Measurements from ENCODE around the gene NOS1. TPM values are rescaled to one million over a fixed set of nuclear protein-coding genes. Genes with fewer than 3 reads are reported as not detected.
A peak's percentile ranks its signal among the peaks of the same experiment; 100 is the strongest.
"Not testable (repeated sequence)": the region's sequence is repeated elsewhere in the genome, so short reads cannot be mapped to it uniquely, and the experiment has no call there.

The NOS1 gene
- total RNA-seq = under 1 TPM; 0.09 to 0.71 (median 0.27) TPM
- 0.07 TPM for polyA plus RNA-seq
- long read RNA-seq, donor 1 = 0 reads
- long read RNA-seq, donor 2 = 0 reads
- long read RNA-seq, donor 3 = 0 reads
- long read RNA-seq, donor 4 = 0 reads

- Histone ChIP-seq H3K4me3 (ENCODE audit: low read length) (peak within 1 kb of the TSS; percentile 1), H3K9me3 (ENCODE audit: control insufficient read depth, low read length) (no peaks in the 10 kb centered on the region), H3K27me3 (ENCODE audit: control insufficient read depth, insufficient read depth) (no peaks in the 10 kb centered on the region), H3K27ac (ENCODE audit: low read length) (no peak within 1 kb of the TSS), H3K4me1 (ENCODE audit: control insufficient read depth, insufficient read depth, low read length) (no peaks in the 10 kb centered on the region)
- no peak for DNase-seq
- 2% methylated on average over 33 of the region's 33 CpGs for WGBS
- intact Hi-C loops (cut with DNase I) = loop anchor here in 2 of 4 donors (5.0 to 10.0 kb wide), 2 partner anchors 313 to 476 kb away; no protein-coding TSS in a partner anchor
- ATAC-seq = no peak
Observed at GRCh38 chr12:117361347-117361751, at the start of gene NOS1. NOS1 (minus strand) TSS chr12:117361626; CDS start chr12:117331069, 30,557 bp downstream.

- DNase-seq (no peak), ATAC-seq (no peak)
- H3K4me1 ChIP-seq (ENCODE audit: control insufficient read depth, insufficient read depth, low read length) = no peaks in the 10 kb centered on the region
- no peaks in the 10 kb centered on the region for H3K9me3 ChIP-seq (ENCODE audit: control insufficient read depth, low read length)
- no peak overlapping the region for H3K4me3 ChIP-seq (ENCODE audit: low read length)
- intact Hi-C loops (cut with DNase I) = no loop called here
- no peaks in the 10 kb centered on the region for H3K27me3 ChIP-seq (ENCODE audit: control insufficient read depth, insufficient read depth)
- H3K27ac ChIP-seq (ENCODE audit: low read length) = no peak overlapping the region
Observed at GRCh38 chr12:117409286-117409685, 47.9 kb upstream of the NOS1 start.

DNA sequence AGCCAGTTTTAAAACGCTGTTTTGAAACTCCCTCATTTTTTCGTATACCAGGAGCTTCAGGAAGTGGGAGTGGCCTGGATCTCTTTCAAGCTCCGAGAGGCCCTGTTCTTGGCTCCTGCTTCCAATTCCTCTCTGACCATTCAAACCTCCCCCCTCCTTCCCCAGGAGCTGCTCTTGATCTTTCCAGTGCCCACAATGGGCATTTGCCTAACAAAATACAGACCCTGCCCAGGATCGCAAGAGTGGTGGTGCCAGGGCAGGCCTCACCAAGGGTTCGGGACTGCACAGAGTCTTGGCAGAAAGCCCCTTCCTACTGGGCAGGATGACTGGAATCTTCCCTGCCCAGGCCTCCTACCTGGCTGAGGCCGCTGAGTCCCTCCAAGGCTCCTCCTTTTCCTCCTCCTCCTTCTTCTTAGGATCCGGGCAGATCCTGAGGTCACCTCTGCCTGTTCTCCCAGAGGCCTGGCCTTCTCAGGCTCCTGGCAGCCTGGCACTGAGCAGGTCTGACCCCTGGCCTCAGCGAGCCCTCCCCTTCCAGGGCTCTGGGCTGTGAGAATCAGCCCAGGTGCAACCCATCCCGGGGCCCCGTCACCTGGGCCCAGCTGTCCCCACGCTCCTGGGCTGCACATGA is 46.9 kb upstream of the NOS1 start:
- WGBS = 43% methylated on average over 11 of the region's 11 CpGs
- Histone ChIP-seq H3K4me1 (ENCODE audit: control insufficient read depth, insufficient read depth, low read length) (no peaks in the 10 kb centered on the region), H3K27ac (ENCODE audit: low read length) (no peak overlapping the region), H3K27me3 (ENCODE audit: control insufficient read depth, insufficient read depth) (no peaks in the 10 kb centered on the region), H3K9me3 (ENCODE audit: control insufficient read depth, low read length) (no peaks in the 10 kb centered on the region), H3K4me3 (ENCODE audit: low read length) (no peak overlapping the region)
- peak; percentile 37 to 65 (median 45) for DNase-seq
- ATAC-seq = peak; percentile 76 to 83
- intact Hi-C loops (cut with DNase I) = no loop called here

DNA sequence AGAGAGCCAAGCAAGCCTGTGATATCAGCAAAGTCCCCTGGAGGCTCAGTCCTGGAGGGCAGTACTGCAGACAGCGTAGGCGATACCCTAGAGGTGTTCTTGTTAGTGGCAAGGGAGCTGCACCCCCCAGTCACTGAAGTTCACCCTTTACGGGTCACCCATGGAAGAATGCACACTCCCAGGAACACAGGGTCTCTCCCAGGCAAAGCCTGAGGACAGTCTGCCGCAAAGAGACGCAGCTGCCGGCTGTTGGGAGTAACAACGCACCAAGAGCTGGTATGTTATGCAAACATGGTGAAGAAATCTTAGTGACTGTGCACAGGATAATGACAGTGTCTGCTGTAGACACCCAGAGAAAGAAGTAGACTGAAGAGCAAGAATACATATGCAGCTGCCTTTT is 43.5 kb upstream of the NOS1 start:
- 66% methylated on average over 7 of the region's 7 CpGs for WGBS
- Histone ChIP-seq H3K4me3 (ENCODE audit: low read length) (no peak overlapping the region), H3K9me3 (ENCODE audit: control insufficient read depth, low read length) (no peaks in the 10 kb centered on the region), H3K27ac (ENCODE audit: low read length) (no peak overlapping the region), H3K27me3 (ENCODE audit: control insufficient read depth, insufficient read depth) (no peaks in the 10 kb centered on the region), H3K4me1 (ENCODE audit: control insufficient read depth, insufficient read depth, low read length) (no peaks in the 10 kb centered on the region)
- intact Hi-C loops (cut with DNase I) = no loop called here
- DNase-seq (no peak), ATAC-seq (no peak)

GRCh38 chr12:117404203-117404853 is 42.9 kb upstream of the NOS1 start:
- 66% methylated on average over 4 of the region's 4 CpGs for WGBS
- H3K27ac ChIP-seq (ENCODE audit: low read length) = no peak overlapping the region
- no peaks in the 10 kb centered on the region for H3K27me3 ChIP-seq (ENCODE audit: control insufficient read depth, insufficient read depth)
- intact Hi-C loops (cut with DNase I) = no loop called here
- DNase-seq (no peak), ATAC-seq (no peak)
- no peak overlapping the region for H3K4me3 ChIP-seq (ENCODE audit: low read length)
- H3K9me3 ChIP-seq (ENCODE audit: control insufficient read depth, low read length) = no peaks in the 10 kb centered on the region
- no peaks in the 10 kb centered on the region for H3K4me1 ChIP-seq (ENCODE audit: control insufficient read depth, insufficient read depth, low read length)

- H3K27ac ChIP-seq (ENCODE audit: low read length) = no peak overlapping the region
- no peaks in the 10 kb centered on the region for H3K27me3 ChIP-seq (ENCODE audit: control insufficient read depth, insufficient read depth)
- no peak overlapping the region for H3K4me3 ChIP-seq (ENCODE audit: low read length)
- intact Hi-C loops (cut with DNase I) = no loop called here
- no peaks in the 10 kb centered on the region for H3K4me1 ChIP-seq (ENCODE audit: control insufficient read depth, insufficient read depth, low read length)
- 86% methylated on average over 3 of the region's 3 CpGs for WGBS
- ATAC-seq (no peak), DNase-seq (no peak)
- no peaks in the 10 kb centered on the region for H3K9me3 ChIP-seq (ENCODE audit: control insufficient read depth, low read length)
Observed at GRCh38 chr12:117403586-117404139, 42.2 kb upstream of the NOS1 start.

- 61% methylated on average over 4 of the region's 4 CpGs for WGBS
- H3K4me1 ChIP-seq (ENCODE audit: control insufficient read depth, insufficient read depth, low read length) = no peaks in the 10 kb centered on the region
- no peak overlapping the region for H3K4me3 ChIP-seq (ENCODE audit: low read length)
- ATAC-seq (no peak), DNase-seq (no peak)
- no peaks in the 10 kb centered on the region for H3K9me3 ChIP-seq (ENCODE audit: control insufficient read depth, low read length)
- no peaks in the 10 kb centered on the region for H3K27me3 ChIP-seq (ENCODE audit: control insufficient read depth, insufficient read depth)
- H3K27ac ChIP-seq (ENCODE audit: low read length) = no peak overlapping the region
- intact Hi-C loops (cut with DNase I) = no loop called here
Observed at GRCh38 chr12:117402363-117402762, 40.9 kb upstream of the NOS1 start.

GRCh38 chr12:117400912-117401311 is 39.5 kb upstream of the NOS1 start:
- Histone ChIP-seq H3K4me3 (ENCODE audit: low read length) (no peak overlapping the region), H3K27ac (ENCODE audit: low read length) (no peak overlapping the region), H3K27me3 (ENCODE audit: control insufficient read depth, insufficient read depth) (no peaks in the 10 kb centered on the region), H3K4me1 (ENCODE audit: control insufficient read depth, insufficient read depth, low read length) (no peaks in the 10 kb centered on the region), H3K9me3 (ENCODE audit: control insufficient read depth, low read length) (no peaks in the 10 kb centered on the region)
- ATAC-seq (no peak), DNase-seq (no peak)
- 32% methylated on average over 2 of the region's 2 CpGs for WGBS
- intact Hi-C loops (cut with DNase I) = no loop called here

DNA sequence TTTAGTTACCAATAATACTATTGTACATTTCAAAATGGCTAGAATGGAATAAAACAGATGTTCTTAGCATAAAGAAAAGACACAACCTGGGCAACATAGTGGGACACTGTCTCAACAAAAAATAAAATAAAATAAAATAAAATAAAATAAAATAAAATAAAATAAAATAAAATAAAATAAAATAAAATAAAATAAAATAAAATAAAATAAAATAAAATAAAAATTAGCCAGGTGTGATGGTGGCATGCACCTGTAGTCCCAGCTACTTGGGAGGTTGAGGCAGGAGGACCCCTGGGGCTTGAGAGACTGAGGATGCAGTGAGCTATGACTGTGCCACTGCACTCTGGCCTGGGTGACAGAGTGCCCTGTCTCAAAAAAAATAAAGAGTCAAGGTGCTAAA is 37.1 kb upstream of the NOS1 start:
- ATAC-seq; H3K27ac ChIP-seq (ENCODE audit: low read length); H3K27me3 ChIP-seq (ENCODE audit: control insufficient read depth, insufficient read depth); H3K4me1 ChIP-seq (ENCODE audit: control insufficient read depth, insufficient read depth, low read length); DNase-seq; intact Hi-C loops (cut with DNase I); H3K9me3 ChIP-seq (ENCODE audit: control insufficient read depth, low read length); H3K4me3 ChIP-seq (ENCODE audit: low read length): not testable (repeated sequence)

DNA sequence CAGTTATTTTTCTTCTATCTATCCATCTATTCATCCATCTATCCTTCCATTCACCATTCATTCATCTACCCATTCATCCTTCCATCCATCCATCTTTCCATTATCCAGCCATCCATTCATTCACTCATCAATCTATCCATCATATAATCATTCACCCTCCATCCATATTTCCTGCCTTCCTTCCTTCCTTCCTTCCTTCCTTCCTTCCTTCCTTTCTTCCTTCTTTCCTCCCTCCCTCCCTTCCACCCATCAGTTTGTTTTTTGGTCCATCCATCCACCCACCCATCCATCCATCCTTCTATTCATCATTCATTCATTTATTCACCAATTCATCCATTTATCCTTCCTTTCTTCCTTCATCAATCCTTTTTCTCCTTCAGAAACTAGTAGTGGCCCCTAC is 34.3 kb upstream of the NOS1 start:
- no peak for ATAC-seq
- no peak for DNase-seq
- no peaks in the 10 kb centered on the region for H3K4me1 ChIP-seq (ENCODE audit: control insufficient read depth, insufficient read depth, low read length)
- no peaks in the 10 kb centered on the region for H3K27me3 ChIP-seq (ENCODE audit: control insufficient read depth, insufficient read depth)
- intact Hi-C loops (cut with DNase I) = no loop called here
- H3K4me3 ChIP-seq (ENCODE audit: low read length) = no peak overlapping the region
- H3K9me3 ChIP-seq (ENCODE audit: control insufficient read depth, low read length) = no peaks in the 10 kb centered on the region
- H3K27ac ChIP-seq (ENCODE audit: low read length) = no peak overlapping the region

GRCh38 chr12:117394491-117394890 is 33.1 kb upstream of the NOS1 start:
- H3K27ac ChIP-seq (ENCODE audit: low read length) = no peak overlapping the region
- WGBS = 77% methylated on average over 1 of the region's 1 CpG
- no peak overlapping the region for H3K4me3 ChIP-seq (ENCODE audit: low read length)
- H3K9me3 ChIP-seq (ENCODE audit: control insufficient read depth, low read length) = no peaks in the 10 kb centered on the region
- no peak for DNase-seq
- H3K4me1 ChIP-seq (ENCODE audit: control insufficient read depth, insufficient read depth, low read length) = no peaks in the 10 kb centered on the region
- H3K27me3 ChIP-seq (ENCODE audit: control insufficient read depth, insufficient read depth) = no peaks in the 10 kb centered on the region
- intact Hi-C loops (cut with DNase I) = no loop called here
- ATAC-seq = no peak
